Ovary (tissue), 9 donors: ENCODE results near the gene COL18A1. TPM values are rescaled to one million over a fixed set of nuclear protein-coding genes. Genes with fewer than 3 reads are reported as not detected.

Source experiments
- DNase-seq, 5 donors: peaks; one replicate each; pipeline ENCODE4 v3.0.0-alpha.2; 2019 to 2020
- H3K27ac ChIP-seq, 2 donors: fragments of 200-600 bp; one replicate each; pipeline versions ENCODE4 v1.5.1 to v1.8.0; 2019 to 2022
- H3K27me3 ChIP-seq: fragments of 200-600 bp; one replicate; pipeline ENCODE4 v1.8.0; 2022
- H3K36me3 ChIP-seq: fragments of 200-600 bp; sonication (generic); one replicate; pipeline ENCODE4 v1.5.1; 2019
- H3K4me1 ChIP-seq: one replicate; pipeline ENCODE4 v1.8.1; 2013; ENCODE audit warnings: mild to moderate bottlenecking, moderate library complexity; ENCODE audit not compliant: insufficient read depth
- H3K4me3 ChIP-seq: fragments of 200-600 bp; sonication (generic); one replicate; pipeline ENCODE4 v1.5.1; 2017
- H3K9me3 ChIP-seq, 2 donors: fragments of 200-600 bp in 1 of 2; sonication (generic) in 1 of 2; one replicate each; pipeline versions ENCODE4 v1.5.1 to v1.8.1; 2013 to 2019; ENCODE audit warnings: mild to moderate bottlenecking in 1 of 2, moderate library complexity in 1 of 2
- EP300 ChIP-seq: sonication (generic); formaldehyde crosslinking; IDR thresholded peaks from one replicate; pipeline ENCODE4 v1.6.1; 2017; ENCODE audit warnings: antibody characterized with exemption
- POLR2A ChIP-seq: fragments of 450-650 bp; IDR thresholded peaks from one replicate; pipeline ENCODE4 v1.6.1; 2017; ENCODE audit warnings: antibody characterized with exemption, mild to moderate bottlenecking, moderate library complexity
- WGBS, 3 donors: extraction: QIAGEN DNeasy Blood & Tissue Kit in 1 of 3; methylation state at CpG; one replicate each; pipeline versions ENCODE4 v1.1.5 to v1.1.7; 2013 to 2017; 5-methylcytosine and 5-hydroxymethylcytosine counted together
- intact Hi-C, 4 donors: fragments of 100-400 bp; cut with DNase I; formaldehyde crosslinking; loops; one replicate each; pipeline versions ENCODE4 v1.11.0 to v1.15.1; 2022 to 2023
- polyA plus RNA-seq, 2 donors: library from polyadenylated mRNA; stranded (reverse); fragments of 200-250 nt in 1 of 2; fragments of 350-450 nt in 1 of 2; fragmentation: Illumina TruSeq in 1 of 2; extraction: RNeasy Lipid Tissue Mini Kit (QIAGEN cat#74804) in 1 of 2; gene quantifications; one replicate each; pipeline ENCODE4 v1.2.3, GENCODE V29; 2013 to 2014
- total RNA-seq, 7 donors: library from RNA; depleted of rRNA in 2 of 7; stranded (reverse); fragments of >200 nt in 2 of 7; fragmentation: NEBNext Ultra II Directional in 3 of 7; extraction: Animal tissue kit (Norgen Biotek cat#: 25700) in 3 of 7; gene quantifications; one replicate each; pipeline versions ENCODE4 v1.1.0 to v1.2.4, GENCODE V29; 2016 to 2023
- TF ChIP-seq, protein P1 (sequence below), 3 donors: fragments of 450-650 bp in 2 of 3; fragments of 200-600 bp in 1 of 3; IDR thresholded peaks; one replicate each; pipeline versions ENCODE4 v1.5.1 to v1.8.0; 2016 to 2022; ENCODE audit warnings: antibody characterized with exemption in 3 of 3, mild to moderate bottlenecking in 1 of 3
- donor health status: DM: no; HTN: no; CAD: no; lungs with moderate emphysema.
- donor health status: DM: no; HTN: no; CAD: no.
- donor health status: Bipolar disorder and iron deficiency.
- donor health status: DM: yes; HTN: yes; CAD: no.
- donor health status: DM: no; HTN: no; CAD: no.
- donor health status: DM: yes; HTN: yes; CAD: no.

COL18A1 gene
- total and polyA plus RNA-seq, 9 donors, result 11.1 to 353 (median 268) TPM

DNA sequence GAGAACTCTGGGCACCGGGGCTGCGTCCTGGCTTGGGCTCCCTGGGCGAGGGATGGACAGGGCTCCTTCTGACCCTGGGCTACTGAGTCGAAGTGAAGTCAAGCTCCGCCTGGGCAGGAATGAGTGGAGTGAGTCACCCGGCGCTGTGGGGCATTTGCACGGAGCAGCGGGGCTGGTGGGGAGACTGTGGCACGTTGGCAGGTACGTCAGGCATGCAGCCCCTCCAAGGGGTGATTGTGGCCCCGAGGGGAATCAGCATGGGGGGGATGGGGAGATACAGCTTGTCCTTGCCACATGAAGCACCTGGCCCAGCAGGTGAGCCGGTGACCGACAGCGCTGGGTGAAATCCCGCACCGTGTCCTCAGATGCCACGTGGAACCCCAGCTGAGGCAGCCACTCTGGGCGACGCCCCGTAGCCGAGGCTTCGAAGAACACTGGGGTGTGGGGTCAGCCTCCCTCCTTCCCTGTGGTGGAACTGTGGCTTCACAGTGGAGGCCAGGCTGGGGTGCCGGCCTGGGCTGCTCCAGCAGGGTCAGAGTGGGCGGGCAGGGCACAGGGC, 62.3 kb downstream of the COL18A1 start:
- intact Hi-C loops, result no loop called here
- peak in 1 of 5 donors; percentile 38 for DNase-seq
- H3K27me3 ChIP-seq, result no peaks in the 10 kb centered on the region
- no peak overlapping the region for H3K4me3 ChIP-seq
- TF ChIP-seq, protein P1, sequence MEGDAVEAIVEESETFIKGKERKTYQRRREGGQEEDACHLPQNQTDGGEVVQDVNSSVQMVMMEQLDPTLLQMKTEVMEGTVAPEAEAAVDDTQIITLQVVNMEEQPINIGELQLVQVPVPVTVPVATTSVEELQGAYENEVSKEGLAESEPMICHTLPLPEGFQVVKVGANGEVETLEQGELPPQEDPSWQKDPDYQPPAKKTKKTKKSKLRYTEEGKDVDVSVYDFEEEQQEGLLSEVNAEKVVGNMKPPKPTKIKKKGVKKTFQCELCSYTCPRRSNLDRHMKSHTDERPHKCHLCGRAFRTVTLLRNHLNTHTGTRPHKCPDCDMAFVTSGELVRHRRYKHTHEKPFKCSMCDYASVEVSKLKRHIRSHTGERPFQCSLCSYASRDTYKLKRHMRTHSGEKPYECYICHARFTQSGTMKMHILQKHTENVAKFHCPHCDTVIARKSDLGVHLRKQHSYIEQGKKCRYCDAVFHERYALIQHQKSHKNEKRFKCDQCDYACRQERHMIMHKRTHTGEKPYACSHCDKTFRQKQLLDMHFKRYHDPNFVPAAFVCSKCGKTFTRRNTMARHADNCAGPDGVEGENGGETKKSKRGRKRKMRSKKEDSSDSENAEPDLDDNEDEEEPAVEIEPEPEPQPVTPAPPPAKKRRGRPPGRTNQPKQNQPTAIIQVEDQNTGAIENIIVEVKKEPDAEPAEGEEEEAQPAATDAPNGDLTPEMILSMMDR (IDR thresholded peaks at IDR 0.05), result no peak
- TF ChIP-seq EP300 (no peak), POLR2A (no peak)
- WGBS, 3 donors, result 86 to 91% (median 89%) methylated on average over 20 to 25 of the region's 25 CpGs
- H3K27ac ChIP-seq, result no peak overlapping the region
- no peaks in the 10 kb centered on the region for H3K36me3 ChIP-seq
- H3K9me3 ChIP-seq, result no peaks in the 10 kb centered on the region
- H3K4me1 ChIP-seq, result peaks cover 14% of the 10 kb centered on the region

DNA sequence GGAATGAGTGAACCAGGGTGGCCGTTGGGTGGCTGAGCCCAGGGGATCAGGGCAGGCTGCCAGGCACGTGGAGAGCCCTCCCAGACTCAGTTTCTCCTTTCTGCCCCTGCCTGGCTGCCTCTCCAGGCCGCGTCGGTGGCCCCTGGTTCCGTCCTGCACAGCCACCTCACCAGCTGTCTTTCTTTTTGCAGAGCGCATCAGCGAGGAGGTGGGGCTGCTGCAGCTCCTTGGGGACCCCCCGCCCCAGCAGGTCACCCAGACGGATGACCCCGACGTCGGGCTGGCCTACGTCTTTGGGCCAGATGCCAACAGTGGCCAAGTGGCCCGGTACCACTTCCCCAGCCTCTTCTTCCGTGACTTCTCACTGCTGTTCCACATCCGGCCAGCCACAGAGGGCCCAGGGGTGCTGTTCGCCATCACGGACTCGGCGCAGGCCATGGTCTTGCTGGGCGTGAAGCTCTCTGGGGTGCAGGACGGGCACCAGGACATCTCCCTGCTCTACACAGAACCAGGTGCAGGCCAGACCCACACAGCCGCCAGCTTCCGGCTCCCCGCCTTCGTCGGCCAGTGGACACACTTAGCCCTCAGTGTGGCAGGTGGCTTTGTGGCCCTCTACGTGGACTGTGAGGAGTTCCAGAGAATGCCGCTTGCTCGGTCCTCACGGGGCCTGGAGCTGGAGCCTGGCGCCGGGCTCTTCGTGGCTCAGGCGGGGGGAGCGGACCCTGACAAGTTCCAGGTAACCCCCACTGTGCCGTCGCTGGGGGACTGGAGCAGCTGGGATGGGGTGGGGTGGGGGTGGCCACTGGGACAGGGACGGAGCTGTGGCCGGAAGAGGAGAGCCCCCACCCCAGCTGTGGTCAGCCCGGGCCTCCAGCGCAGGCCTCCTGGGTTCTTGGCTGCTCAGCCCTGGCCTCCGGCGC, 63.3 kb downstream of the COL18A1 start:
- peaks cover 21% of the 10 kb centered on the region for H3K4me1 ChIP-seq
- intact Hi-C loops, result no loop called here
- no peak overlapping the region for H3K4me3 ChIP-seq
- H3K27me3 ChIP-seq, result no peaks in the 10 kb centered on the region
- peak in 1 of 5 donors; percentile 52 for DNase-seq
- 87 to 88% (median 88%) methylated on average over 42 to 45 of the region's 45 CpGs for WGBS, 3 donors
- no peak overlapping the region for H3K27ac ChIP-seq
- H3K36me3 ChIP-seq, result no peaks in the 10 kb centered on the region
- H3K9me3 ChIP-seq, result no peaks in the 10 kb centered on the region
- no peak for TF ChIP-seq POLR2A
- TF ChIP-seq EP300, result no peak
- TF ChIP-seq, protein P1 (IDR thresholded peaks at IDR 0.05), result no peak

DNA sequence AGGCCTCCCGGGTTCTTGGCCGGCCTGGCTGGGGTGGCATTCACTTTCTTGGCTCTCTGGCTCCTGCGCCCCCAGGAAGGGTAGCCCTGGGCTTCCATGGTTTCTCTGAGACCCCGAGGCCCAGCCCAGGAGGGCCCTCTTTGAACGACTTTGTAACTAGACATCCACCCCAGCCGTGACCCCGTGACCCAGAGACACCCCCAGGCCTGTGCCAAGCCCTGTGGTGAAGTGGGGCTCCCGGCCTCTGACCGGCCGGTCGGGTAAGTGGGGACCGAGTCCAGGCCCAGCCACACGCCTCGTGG, 64.0 kb downstream of the COL18A1 start:
- peaks cover 23% of the 10 kb centered on the region for H3K4me1 ChIP-seq
- peak overlapping the region in 1 of 2 donors; percentile 39 for H3K27ac ChIP-seq
- no peaks in the 10 kb centered on the region for H3K27me3 ChIP-seq
- WGBS, 3 donors, result 88 to 93% (median 92%) methylated on average over 14 of the region's 14 CpGs
- no peaks in the 10 kb centered on the region for H3K9me3 ChIP-seq
- no peak for DNase-seq
- intact Hi-C loops, result no loop called here
- no peaks in the 10 kb centered on the region for H3K36me3 ChIP-seq
- TF ChIP-seq, protein P1 (IDR thresholded peaks at IDR 0.05), result no peak
- TF ChIP-seq POLR2A (no peak), EP300 (no peak)
- no peak overlapping the region for H3K4me3 ChIP-seq

DNA sequence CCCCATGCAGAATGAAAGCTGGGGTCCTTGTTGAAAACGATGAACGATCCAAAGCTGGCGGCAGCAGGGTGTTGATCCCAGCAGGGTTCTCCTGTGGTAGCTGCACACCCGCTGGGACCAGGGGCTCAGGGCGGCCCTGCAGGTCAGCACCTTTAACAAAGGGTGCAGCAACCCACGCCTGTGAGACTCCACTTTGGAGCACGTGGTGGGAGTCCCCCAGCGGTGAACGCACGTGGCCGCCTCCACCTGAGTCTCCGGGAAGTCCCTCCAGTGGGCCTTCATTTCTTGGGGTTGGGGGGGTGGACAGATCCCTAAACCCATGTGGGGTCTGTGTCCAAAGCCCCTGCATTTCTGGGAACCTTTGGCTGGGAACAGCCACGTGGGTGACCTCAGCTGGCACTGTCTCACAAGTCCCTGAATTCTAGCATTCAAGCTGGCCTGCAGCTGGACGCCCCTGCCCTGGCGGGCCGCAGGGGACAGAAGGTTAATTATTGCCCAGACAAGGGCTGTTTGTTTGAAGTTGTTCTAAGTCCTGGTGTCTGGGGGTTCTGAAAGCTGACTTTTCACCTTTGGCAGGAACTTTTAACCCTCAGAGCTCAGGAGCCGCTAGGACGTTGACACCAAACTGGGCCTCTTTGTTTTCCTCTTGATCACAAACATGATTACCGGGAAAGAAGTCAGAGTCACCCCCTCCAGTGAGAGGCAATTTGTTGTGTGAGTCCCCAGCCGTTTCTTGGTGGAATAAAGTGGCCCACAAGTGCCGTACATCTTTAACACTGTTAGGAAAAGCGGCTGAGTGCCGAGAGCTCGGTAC, 64.5 kb downstream of the COL18A1 start:
- Histone ChIP-seq H3K27me3 (no peaks in the 10 kb centered on the region), H3K9me3 (no peaks in the 10 kb centered on the region), H3K27ac (peak overlapping the region; percentile 35 to 39), H3K4me3 (no peak overlapping the region), H3K36me3 (no peaks in the 10 kb centered on the region), H3K4me1 (peaks cover 23% of the 10 kb centered on the region)
- WGBS, 3 donors, result 71 to 74% (median 71%) methylated on average over 17 to 24 of the region's 24 CpGs
- peak in 1 of 5 donors; percentile 54 for DNase-seq
- intact Hi-C loops, result loop anchor here in 1 of 4 donors (10.0 kb wide), 1 partner anchor 355 kb away; no protein-coding TSS in a partner anchor
- TF ChIP-seq EP300 (no peak), POLR2A (no peak)
- TF ChIP-seq, protein P1 (IDR thresholded peaks at IDR 0.05), result no peak
